Middle frontal gyrus (tissue), 1 donor: Measurements from ENCODE around the gene PTTG1IP.

Experiments used
- DNase-seq: peaks from one replicate; pipeline ENCODE4 v3.0.0-alpha.2; 2015; ENCODE audit warnings: low spot score; ENCODE audit errors: extremely low spot score

PTTG1IP gene

DNA sequence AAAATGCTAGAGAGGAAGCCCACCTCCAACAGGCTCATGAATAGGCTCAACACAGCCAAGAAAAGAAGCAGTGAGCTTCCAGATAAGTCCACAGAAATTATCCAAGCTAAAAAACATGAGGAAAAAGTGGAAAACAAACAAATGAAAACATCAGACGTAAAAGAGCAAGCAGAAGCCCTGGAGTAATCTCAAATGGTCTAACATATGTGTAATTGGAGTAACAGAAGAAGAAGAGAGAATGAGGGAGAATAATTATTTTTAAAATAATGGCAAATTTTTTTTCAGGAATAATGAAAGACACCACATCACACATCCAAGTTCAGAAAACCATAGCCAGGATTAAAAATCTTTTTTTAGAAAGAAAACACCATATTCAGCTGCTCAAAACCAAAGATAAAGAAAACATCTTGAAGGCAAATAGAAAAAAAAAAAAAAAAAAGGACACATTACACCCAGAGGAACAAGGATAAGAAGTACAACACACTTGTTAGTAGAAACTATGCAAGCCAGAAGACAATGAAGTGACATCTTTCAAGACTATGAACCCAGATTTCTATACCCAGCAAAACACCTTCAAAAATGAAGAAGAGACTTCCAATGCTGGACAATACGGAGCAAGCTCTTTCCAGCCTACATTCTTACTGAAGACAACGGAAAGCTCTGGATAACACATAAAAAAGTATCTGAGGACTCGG is 45.0 kb downstream of the PTTG1IP start:
- no peak for DNase-seq

DNA sequence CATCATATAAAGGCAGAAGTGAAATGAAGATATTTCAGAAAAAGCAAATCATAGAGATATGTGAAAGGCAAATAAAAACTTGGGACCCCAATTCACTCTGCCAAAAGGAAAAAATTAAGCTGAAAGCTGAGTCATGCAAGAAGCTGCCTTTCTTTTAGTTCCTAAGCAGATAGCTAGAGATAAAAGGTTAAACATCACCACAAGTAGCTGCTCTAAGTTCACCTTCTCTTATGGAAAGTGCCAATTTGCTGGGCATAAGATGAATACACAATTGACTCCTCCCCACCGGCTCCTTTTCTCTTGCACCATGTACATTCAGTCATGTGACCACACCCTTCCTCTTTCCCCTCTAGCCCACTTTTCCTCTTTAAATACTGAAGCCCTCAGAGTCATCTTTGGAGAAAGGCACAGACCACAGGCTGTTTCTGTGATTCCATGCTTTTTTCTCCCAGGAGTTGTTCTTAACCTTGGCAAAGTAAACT is 50.3 kb downstream of the PTTG1IP start:
- DNase-seq, result no peak

- no peak for DNase-seq
Observed at GRCh38 chr21:44822484-44823178, 50.9 kb downstream of the PTTG1IP start.

DNA sequence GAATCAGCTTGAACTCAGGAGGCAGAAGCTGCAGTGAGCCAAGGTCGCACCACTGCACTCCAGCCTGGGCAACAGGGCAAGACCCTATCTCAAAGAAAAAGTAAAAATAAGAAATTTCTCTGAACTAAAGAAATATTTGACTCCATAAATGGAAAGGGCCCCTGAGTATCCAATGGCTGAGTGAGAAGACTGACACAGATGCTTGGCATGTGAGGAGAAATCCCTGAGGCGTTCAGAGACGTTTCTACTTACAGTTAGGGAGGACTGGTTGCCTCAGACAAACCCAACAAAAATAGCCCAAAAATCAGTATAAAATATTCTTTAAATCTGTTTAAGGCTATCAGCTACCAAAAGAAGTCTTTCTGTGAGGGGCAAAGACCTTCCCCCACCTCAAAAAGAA is 52.6 kb downstream of the PTTG1IP start:
- no peak for DNase-seq

- DNase-seq, result no peak
Observed at GRCh38 chr21:44819283-44820243, 53.9 kb downstream of the PTTG1IP start.

DNA sequence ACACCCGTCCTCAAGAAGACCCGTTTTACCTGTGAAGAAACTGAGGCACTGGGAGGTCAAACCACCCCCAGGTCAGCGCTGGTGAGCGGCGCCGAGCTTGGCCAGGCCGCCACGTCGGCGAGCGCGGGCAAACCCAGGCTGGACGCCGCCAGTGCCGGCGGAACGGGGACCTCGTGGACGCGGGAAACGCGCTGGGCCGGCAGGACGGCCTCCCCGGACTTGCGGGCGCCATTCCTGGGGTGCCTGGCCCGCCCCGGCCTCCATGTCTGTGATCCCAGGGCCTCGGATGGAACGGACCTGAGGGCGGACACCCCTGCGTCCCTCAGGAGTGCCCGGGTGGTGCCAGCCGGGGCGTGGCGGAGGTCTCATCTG is 54.9 kb downstream of the PTTG1IP start:
- no peak for DNase-seq

GRCh38 chr21:44817914-44818639 is 55.4 kb downstream of the PTTG1IP start, which contains the start of gene SUMO3:
Gene SUMO3, minus strand, starts transcription at chr21:44818062. Its CDS starts 94 bp downstream, at chr21:44817968.
- peak; percentile 65 for DNase-seq

GRCh38 chr21:44817506-44817880 is 56.0 kb downstream of the PTTG1IP start:
- DNase-seq, result peak; percentile 72

- DNase-seq, result no peak
Observed at GRCh38 chr21:44816761-44817505, 56.6 kb downstream of the PTTG1IP start.

GRCh38 chr21:44815852-44816628 is 57.5 kb downstream of the PTTG1IP start:
- DNase-seq, result no peak

DNA sequence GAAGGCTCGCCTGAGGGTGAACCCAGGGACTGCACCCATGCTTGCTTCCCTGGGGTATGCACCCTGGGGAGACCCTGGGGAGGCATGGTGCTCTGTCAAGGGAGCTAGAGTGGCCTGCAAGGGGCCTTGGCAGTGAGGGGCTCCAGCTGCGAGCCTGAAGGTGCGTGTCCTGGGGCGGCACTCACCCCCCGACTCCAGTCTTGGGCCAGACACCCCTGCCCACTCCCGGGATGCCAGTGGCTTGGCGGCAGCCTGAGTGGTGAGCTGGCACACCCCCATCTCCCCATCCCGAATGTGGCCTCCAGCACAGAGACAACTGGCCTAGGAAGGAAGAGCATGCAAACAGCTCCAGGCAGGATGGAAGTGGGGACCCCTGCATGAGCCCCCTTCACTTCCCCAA is 58.3 kb downstream of the PTTG1IP start:
- no peak for DNase-seq

- no peak for DNase-seq
Observed at GRCh38 chr21:44814498-44815023, 58.9 kb downstream of the PTTG1IP start.

DNA sequence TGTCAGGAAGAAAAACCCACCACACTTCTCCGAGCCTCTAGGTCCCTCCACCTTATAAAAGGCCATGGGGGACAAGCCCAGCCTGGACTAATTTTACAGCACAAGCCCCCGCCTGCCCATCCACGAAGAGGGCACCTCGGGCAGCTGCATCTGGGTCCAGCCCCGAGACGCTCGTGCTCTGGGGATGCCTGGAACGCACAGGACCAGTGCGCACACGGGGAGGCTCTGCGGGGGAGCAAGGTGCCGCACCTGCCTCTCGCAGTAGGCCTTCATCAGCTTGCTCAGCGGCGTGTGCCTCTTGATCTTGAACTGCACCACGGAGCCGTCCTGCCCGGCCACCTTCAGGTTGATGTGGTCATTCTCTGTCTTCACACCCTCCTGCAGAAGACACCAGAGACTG is 59.8 kb downstream of the PTTG1IP start:
- no peak for DNase-seq

DNA sequence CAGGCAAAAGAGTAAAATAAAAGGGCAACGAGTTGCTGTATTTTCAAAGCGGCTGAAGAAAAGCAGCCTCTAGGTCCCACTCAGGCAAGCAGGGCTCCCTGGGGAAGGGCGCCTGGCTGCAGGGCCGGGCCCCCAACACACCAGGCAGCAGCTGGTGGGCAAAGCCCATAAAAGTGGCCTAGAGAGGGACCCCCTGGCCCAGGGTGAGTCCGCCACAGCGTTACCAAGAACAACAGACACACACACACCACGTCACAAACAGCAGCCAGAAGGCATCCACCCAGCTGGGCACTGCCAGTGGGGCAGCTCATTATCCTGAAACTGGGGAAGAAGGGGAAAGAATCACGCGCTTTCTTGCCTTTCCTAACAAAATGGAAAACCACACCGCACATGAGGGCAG is 60.3 kb downstream of the PTTG1IP start:
- no peak for DNase-seq

DNA sequence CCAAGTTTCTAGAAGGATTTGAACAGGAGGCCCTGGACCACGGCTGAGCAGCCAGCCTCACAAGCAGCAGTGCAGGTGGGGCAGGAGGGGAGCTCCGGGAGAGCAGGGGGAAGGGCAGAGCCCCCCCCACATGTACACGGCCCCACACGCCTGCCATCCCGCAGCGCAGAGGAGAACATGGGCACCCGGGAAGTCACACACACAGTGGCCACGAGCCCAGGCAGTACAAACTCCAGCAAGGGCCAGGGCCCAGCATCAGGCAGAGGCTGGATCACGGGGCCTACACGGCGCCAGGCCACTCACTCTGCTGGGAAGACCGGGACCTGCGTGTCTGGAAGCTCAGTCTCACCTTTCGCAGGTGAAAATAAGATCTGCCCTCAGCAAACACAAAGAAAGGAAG is 60.9 kb downstream of the PTTG1IP start:
- DNase-seq, result no peak

DNA sequence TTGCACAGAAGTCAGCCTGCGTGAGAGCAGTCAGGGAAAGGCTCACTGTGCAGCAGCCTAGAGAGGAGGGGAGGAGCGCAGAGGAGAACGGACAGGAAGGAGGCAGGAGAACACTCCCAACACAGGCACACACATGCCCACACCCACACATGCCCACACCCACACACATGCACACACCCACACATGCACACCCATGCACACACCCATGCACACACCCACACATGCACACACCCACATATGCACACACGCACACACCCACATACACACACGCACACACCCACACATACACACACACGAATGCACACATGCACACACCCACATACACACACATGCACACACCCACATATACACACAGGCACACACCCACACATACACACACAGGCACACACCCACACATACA is 62.7 kb downstream of the PTTG1IP start:
- DNase-seq, result no peak

GRCh38 chr21:44805859-44806258 is 67.6 kb downstream of the PTTG1IP start:
- no peak for DNase-seq

- DNase-seq, result no peak
Observed at GRCh38 chr21:44805226-44805625, 68.3 kb downstream of the PTTG1IP start.

- no peak for DNase-seq
Observed at GRCh38 chr21:44804762-44805161, 68.7 kb downstream of the PTTG1IP start.
